Neural progenitor cell (in vitro differentiated cells): ENCODE results near the gene TLR3.

Source experiments
- EZH2 ChIP-seq: fragments of 200-600 bp; sonication (generic); IDR thresholded peaks from 2 replicates; pipeline ENCODE4 v1.6.1; 2017; ENCODE audit warnings: antibody characterized with exemption, mild to moderate bottlenecking, moderate library complexity
- EZH2phosphoT487 ChIP-seq: fragments of 200-600 bp; sonication (generic); IDR thresholded peaks from 2 replicates; pipeline ENCODE4 v1.6.1; 2017; ENCODE audit warnings: antibody characterized with exemption
- TF ChIP-seq, protein P1 (sequence below): fragments of 200-600 bp; sonication (generic); IDR thresholded peaks from 2 replicates; pipeline ENCODE4 v1.5.1; 2017; ENCODE audit warnings: antibody characterized with exemption, mild to moderate bottlenecking

DNA sequence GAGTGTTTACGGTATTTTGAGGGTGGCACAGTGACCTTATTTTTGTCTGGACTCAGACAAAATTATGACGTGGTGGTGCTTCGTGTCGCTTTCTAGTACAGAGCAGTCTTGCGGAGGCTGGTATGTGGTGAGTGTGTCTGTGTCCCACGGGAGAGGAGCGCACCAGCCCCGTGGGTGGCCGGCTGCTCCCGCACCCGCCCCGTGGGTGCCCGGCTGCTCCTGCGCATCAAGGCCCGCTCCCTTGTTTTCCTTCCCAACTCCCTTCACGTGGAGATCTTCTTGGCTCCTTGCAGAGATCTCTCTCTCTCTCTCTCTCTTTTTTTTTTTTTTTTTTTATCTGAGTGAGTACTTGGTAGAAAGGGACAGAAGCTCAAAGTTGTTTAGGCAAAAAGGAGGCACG is 23.3 kb downstream of the TLR3 start:
- TF ChIP-seq, protein P1, sequence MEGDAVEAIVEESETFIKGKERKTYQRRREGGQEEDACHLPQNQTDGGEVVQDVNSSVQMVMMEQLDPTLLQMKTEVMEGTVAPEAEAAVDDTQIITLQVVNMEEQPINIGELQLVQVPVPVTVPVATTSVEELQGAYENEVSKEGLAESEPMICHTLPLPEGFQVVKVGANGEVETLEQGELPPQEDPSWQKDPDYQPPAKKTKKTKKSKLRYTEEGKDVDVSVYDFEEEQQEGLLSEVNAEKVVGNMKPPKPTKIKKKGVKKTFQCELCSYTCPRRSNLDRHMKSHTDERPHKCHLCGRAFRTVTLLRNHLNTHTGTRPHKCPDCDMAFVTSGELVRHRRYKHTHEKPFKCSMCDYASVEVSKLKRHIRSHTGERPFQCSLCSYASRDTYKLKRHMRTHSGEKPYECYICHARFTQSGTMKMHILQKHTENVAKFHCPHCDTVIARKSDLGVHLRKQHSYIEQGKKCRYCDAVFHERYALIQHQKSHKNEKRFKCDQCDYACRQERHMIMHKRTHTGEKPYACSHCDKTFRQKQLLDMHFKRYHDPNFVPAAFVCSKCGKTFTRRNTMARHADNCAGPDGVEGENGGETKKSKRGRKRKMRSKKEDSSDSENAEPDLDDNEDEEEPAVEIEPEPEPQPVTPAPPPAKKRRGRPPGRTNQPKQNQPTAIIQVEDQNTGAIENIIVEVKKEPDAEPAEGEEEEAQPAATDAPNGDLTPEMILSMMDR: no peak
- TF ChIP-seq EZH2: no peak
- no peak for TF ChIP-seq EZH2phosphoT487
